GM21360 (cell line): Measurements from ENCODE around the gene COBLL1.

Experiments
- ATAC-seq: cut with Tn5 transposase; IDR thresholded peaks from one replicate; pipeline ENCODE4 v1.9.1; 2021; ENCODE audit warnings: mild to moderate bottlenecking, moderate library complexity; ENCODE audit not compliant: unreplicated experiment

COBLL1 gene

GRCh38 chr2:164823126-164823525 is 18.5 kb downstream of the COBLL1 start:
- no peak for ATAC-seq

GRCh38 chr2:164821338-164821737 is 20.3 kb downstream of the COBLL1 start:
- no peak for ATAC-seq

GRCh38 chr2:164818149-164819136 is 23.2 kb downstream of the COBLL1 start:
- ATAC-seq = no peak

GRCh38 chr2:164816900-164817299 is 24.7 kb downstream of the COBLL1 start:
- ATAC-seq = no peak

- no peak for ATAC-seq
These were observed 25.6 kb downstream of the COBLL1 start for GRCh38 chr2:164816046-164816445.

GRCh38 chr2:164815071-164815793 is 26.4 kb downstream of the COBLL1 start:
- ATAC-seq = no peak

- ATAC-seq = no peak
These were observed 28.1 kb downstream of the COBLL1 start for GRCh38 chr2:164813535-164813934.

GRCh38 chr2:164812378-164812777 is 29.2 kb downstream of the COBLL1 start:
- ATAC-seq = no peak

- no peak for ATAC-seq
These were observed 29.8 kb downstream of the COBLL1 start for GRCh38 chr2:164811819-164812218.

GRCh38 chr2:164810843-164811242 is 30.8 kb downstream of the COBLL1 start:
- ATAC-seq = no peak

GRCh38 chr2:164808776-164809175 is 32.8 kb downstream of the COBLL1 start:
- ATAC-seq = no peak

GRCh38 chr2:164803776-164804466 is 37.7 kb downstream of the COBLL1 start:
- no peak for ATAC-seq

GRCh38 chr2:164802095-164802707 is 39.4 kb downstream of the COBLL1 start:
- ATAC-seq = no peak

- ATAC-seq = no peak
These were observed 41.1 kb downstream of the COBLL1 start for GRCh38 chr2:164800572-164800971.

- no peak for ATAC-seq
These were observed 44.0 kb downstream of the COBLL1 start for GRCh38 chr2:164797627-164798026.

GRCh38 chr2:164796999-164797398 is 44.6 kb downstream of the COBLL1 start:
- no peak for ATAC-seq

GRCh38 chr2:164794432-164795231 is 47.0 kb downstream of the COBLL1 start:
- ATAC-seq = no peak

- no peak for ATAC-seq
These were observed 47.6 kb downstream of the COBLL1 start for GRCh38 chr2:164794016-164794415.

- ATAC-seq = no peak
These were observed 48.1 kb downstream of the COBLL1 start for GRCh38 chr2:164793529-164793928.
